ENCODE data around the gene GNA14.
A peak's percentile ranks its signal among the peaks of the same experiment; 100 is the strongest.
"Not testable (repeated sequence)": the region's sequence is repeated elsewhere in the genome, so short reads cannot be mapped to it uniquely, and the experiment has no call there.

Gene GNA14

GRCh38 chr9:77489405-77490163, 158.5 kb downstream of the GNA14 start:
- not testable (repeated sequence) for DNase-seq (ENCODE audit: low spot score)

- peak; percentile 24 for DNase-seq (ENCODE audit: low spot score)
Observed at GRCh38 chr9:77488439-77489126, 159.5 kb downstream of the GNA14 start.

GRCh38 chr9:77486968-77487367, 161.2 kb downstream of the GNA14 start:
- DNase-seq (ENCODE audit: low spot score) = peak; percentile 65

- no peak for DNase-seq (ENCODE audit: low spot score)
Observed at GRCh38 chr9:77486463-77486862, 161.7 kb downstream of the GNA14 start.

- DNase-seq (ENCODE audit: low spot score) = no peak
Observed at GRCh38 chr9:77475641-77476473, 172.3 kb downstream of the GNA14 start.

- no peak for DNase-seq (ENCODE audit: low spot score)
Observed at GRCh38 chr9:77474936-77475335, 173.2 kb downstream of the GNA14 start.

- no peak for DNase-seq (ENCODE audit: low spot score)
Observed at GRCh38 chr9:77472646-77473045, 175.5 kb downstream of the GNA14 start.

GRCh38 chr9:77471572-77471971, 176.6 kb downstream of the GNA14 start:
- DNase-seq (ENCODE audit: low spot score) = no peak

- DNase-seq (ENCODE audit: low spot score) = peak; percentile 76
Observed at GRCh38 chr9:77469515-77470231, 178.4 kb downstream of the GNA14 start.

- DNase-seq (ENCODE audit: low spot score) = no peak
Observed at GRCh38 chr9:77464661-77465060, 183.5 kb downstream of the GNA14 start.

- DNase-seq (ENCODE audit: low spot score) = no peak
Observed at GRCh38 chr9:77463151-77463550, 185.0 kb downstream of the GNA14 start.

GRCh38 chr9:77462066-77462465, 186.1 kb downstream of the GNA14 start:
- no peak for DNase-seq (ENCODE audit: low spot score)

- no peak for DNase-seq (ENCODE audit: low spot score)
Observed at GRCh38 chr9:77460938-77461337, 187.2 kb downstream of the GNA14 start.

GRCh38 chr9:77457916-77458592, 190.1 kb downstream of the GNA14 start:
- DNase-seq (ENCODE audit: low spot score) = peak; percentile 72

- peak; percentile 88 for DNase-seq (ENCODE audit: low spot score)
Observed at GRCh38 chr9:77456829-77457437, 191.2 kb downstream of the GNA14 start.

- DNase-seq (ENCODE audit: low spot score) = peak; percentile 33
Observed at GRCh38 chr9:77455312-77455927, 192.7 kb downstream of the GNA14 start.

GRCh38 chr9:77454663-77455062, 193.5 kb downstream of the GNA14 start:
- DNase-seq (ENCODE audit: low spot score) = no peak

GRCh38 chr9:77453825-77454647, 194.1 kb downstream of the GNA14 start:
- no peak for DNase-seq (ENCODE audit: low spot score)

- no peak for DNase-seq (ENCODE audit: low spot score)
Observed at GRCh38 chr9:77451507-77451906, 196.6 kb downstream of the GNA14 start.

GRCh38 chr9:77450085-77450475, 198.0 kb downstream of the GNA14 start:
- no peak for DNase-seq (ENCODE audit: low spot score)
